HEK293T (cell line): ENCODE data around the gene NECTIN4.

Experiments used
- CTCF ChIA-PET: fragments of 350-600 bp; formaldehyde crosslinking; extraction: SDS; loops from one replicate; lab custom pipeline; 2021; ENCODE audit warnings: antibody characterized with exemption, inconsistent platforms; lab: Yijun Ruan, JAX
- POLR2A ChIA-PET: fragments of 350-600 bp; formaldehyde crosslinking; extraction: SDS; loops from one replicate; lab custom pipeline; 2020; ENCODE audit warnings: antibody characterized with exemption, inconsistent platforms; lab: Yijun Ruan, JAX
- DNase-seq: peaks from one replicate; pipeline ENCODE4 v3.0.0; 2012; ENCODE audit warnings: mixed read lengths; ENCODE audit errors: extremely low spot score
- ARNT ChIP-seq: fragments of 450-650 bp; IDR thresholded peaks from 2 replicates; pipeline ENCODE4 v1.6.1; 2017; ENCODE audit warnings: mild to moderate bottlenecking
- BHLHE40 ChIP-seq: fragments of 450-650 bp; IDR thresholded peaks from 2 replicates; pipeline ENCODE4 v1.6.1; 2016; ENCODE audit warnings: mild to moderate bottlenecking, moderate library complexity, borderline replicate concordance
- CTBP1 ChIP-seq: fragments of 450-650 bp; IDR thresholded peaks from 2 replicates; pipeline ENCODE4 v1.6.1; 2016; ENCODE audit warnings: borderline replicate concordance
- ELF4 ChIP-seq: fragments of 450-650 bp; IDR thresholded peaks from 2 replicates; pipeline ENCODE4 v1.6.1; 2017; ENCODE audit warnings: antibody characterized with exemption
- FOXA1 ChIP-seq: fragments of 450-650 bp; IDR thresholded peaks from 2 replicates; pipeline ENCODE4 v1.6.1; 2016; ENCODE audit warnings: mild to moderate bottlenecking
- FOXK2 ChIP-seq: fragments of 450-650 bp; IDR thresholded peaks from 2 replicates; pipeline ENCODE4 v1.6.1; 2016; ENCODE audit warnings: mild to moderate bottlenecking
- FOXM1 ChIP-seq: fragments of 450-650 bp; IDR thresholded peaks from 2 replicates; pipeline ENCODE4 v1.6.1; 2017; ENCODE audit warnings: mild to moderate bottlenecking, borderline replicate concordance
- HDGF ChIP-seq: fragments of 450-650 bp; IDR thresholded peaks from 2 replicates; pipeline ENCODE4 v1.6.1; 2017; ENCODE audit warnings: antibody characterized with exemption, borderline replicate concordance
- L3MBTL2 ChIP-seq: fragments of 450-650 bp; conservative IDR thresholded peaks from 2 replicates; pipeline ENCODE4 v1.6.1; 2016; ENCODE audit warnings: mild to moderate bottlenecking
- LEF1 ChIP-seq: fragments of 450-650 bp; IDR thresholded peaks from 2 replicates; pipeline ENCODE4 v1.6.1; 2017; ENCODE audit warnings: mild to moderate bottlenecking, borderline replicate concordance
- NFRKB ChIP-seq: fragments of 450-650 bp; IDR thresholded peaks from 2 replicates; pipeline ENCODE4 v1.6.1; 2016; ENCODE audit warnings: mild to moderate bottlenecking, moderate library complexity
- PKNOX1 ChIP-seq: fragments of 450-650 bp; IDR thresholded peaks from 2 replicates; pipeline ENCODE4 v1.6.1; 2016
- SP1 ChIP-seq: fragments of 450-650 bp; IDR thresholded peaks from 2 replicates; pipeline ENCODE4 v1.6.1; 2017
- SUZ12 ChIP-seq: fragments of 450-650 bp; IDR thresholded peaks from 2 replicates; pipeline ENCODE4 v1.6.1; 2016; ENCODE audit warnings: mild to moderate bottlenecking
- TARDBP ChIP-seq: fragments of 450-650 bp; IDR thresholded peaks from 2 replicates; pipeline ENCODE4 v1.6.1; 2016
- ZNF384 ChIP-seq: fragments of 450-650 bp; IDR thresholded peaks from 2 replicates; pipeline ENCODE4 v1.6.1; 2016

Gene NECTIN4

GRCh38 chr1:161051219-161051618 is 38.1 kb downstream of the NECTIN4 start:
- TF ChIP-seq LEF1 = no peak
- TF ChIP-seq HDGF = no peak
- TF ChIP-seq L3MBTL2 = no peak
- no peak for TF ChIP-seq ZNF384
- TF ChIP-seq NFRKB = no peak
- no peak for TF ChIP-seq PKNOX1
- TF ChIP-seq BHLHE40 = no peak
- TF ChIP-seq ELF4 = no peak
- TF ChIP-seq TARDBP = no peak
- TF ChIP-seq FOXM1 = no peak
- no peak for DNase-seq
- CTCF ChIA-PET = no interaction called here
- POLR2A ChIA-PET = no interaction called here

GRCh38 chr1:161048949-161049722 is 40.2 kb downstream of the NECTIN4 start:
- CTCF ChIA-PET = no interaction called here
- no peak for DNase-seq

GRCh38 chr1:161047436-161048420 is 41.6 kb downstream of the NECTIN4 start:
- no peak for TF ChIP-seq TARDBP
- no peak for TF ChIP-seq FOXM1
- no peak for TF ChIP-seq SUZ12
- no peak for TF ChIP-seq LEF1
- TF ChIP-seq FOXK2 = no peak
- no peak for TF ChIP-seq ELF4
- TF ChIP-seq HDGF = no peak
- TF ChIP-seq NFRKB = no peak
- TF ChIP-seq PKNOX1 = no peak
- no peak for TF ChIP-seq ZNF384
- TF ChIP-seq L3MBTL2 = no peak
- no peak for TF ChIP-seq ARNT
- TF ChIP-seq CTBP1 = no peak
- POLR2A ChIA-PET = interaction anchor here (0.8 to 3.3 kb wide), 3 partner anchors 13 to 45 kb away, joined by 3 to 32 read pairs (median 4); partner anchors contain the start of gene F11R
- CTCF ChIA-PET = no interaction called here
- no peak for DNase-seq

More at GRCh38 chr1:161048949-161049722, 40.2 kb downstream of the NECTIN4 start:
- TF ChIP-seq SUZ12 (no peak), BHLHE40 (no peak), TARDBP (no peak), LEF1 (no peak), FOXM1 (no peak), CTBP1 (no peak), HDGF (no peak), L3MBTL2 (no peak), ZNF384 (no peak), FOXA1 (no peak), SP1 (no peak), NFRKB (no peak), FOXK2 (no peak), ELF4 (no peak), ARNT (no peak), PKNOX1 (no peak)
- POLR2A ChIA-PET = interaction anchor here (2.3 kb wide), 1 partner anchor 10 kb away, joined by 5 read pairs; no protein-coding TSS in a partner anchor

GRCh38 chr1:161046605-161047228 is 42.6 kb downstream of the NECTIN4 start:
- ChIA-PET CTCF (interaction anchor here (1.2 kb wide), 1 partner anchor 119 kb away, joined by 3 read pairs; the partner anchor contains the start of gene PPOX), POLR2A (interaction anchor here (0.8 to 3.3 kb wide), 12 partner anchors 14 to 156 kb away, joined by 3 to 32 read pairs (median 6); partner anchors contain the start of genes F11R, NDUFS2, NECTIN4 and NIT1)
- DNase-seq = no peak
- no peak for TF ChIP-seq ARNT

DNA sequence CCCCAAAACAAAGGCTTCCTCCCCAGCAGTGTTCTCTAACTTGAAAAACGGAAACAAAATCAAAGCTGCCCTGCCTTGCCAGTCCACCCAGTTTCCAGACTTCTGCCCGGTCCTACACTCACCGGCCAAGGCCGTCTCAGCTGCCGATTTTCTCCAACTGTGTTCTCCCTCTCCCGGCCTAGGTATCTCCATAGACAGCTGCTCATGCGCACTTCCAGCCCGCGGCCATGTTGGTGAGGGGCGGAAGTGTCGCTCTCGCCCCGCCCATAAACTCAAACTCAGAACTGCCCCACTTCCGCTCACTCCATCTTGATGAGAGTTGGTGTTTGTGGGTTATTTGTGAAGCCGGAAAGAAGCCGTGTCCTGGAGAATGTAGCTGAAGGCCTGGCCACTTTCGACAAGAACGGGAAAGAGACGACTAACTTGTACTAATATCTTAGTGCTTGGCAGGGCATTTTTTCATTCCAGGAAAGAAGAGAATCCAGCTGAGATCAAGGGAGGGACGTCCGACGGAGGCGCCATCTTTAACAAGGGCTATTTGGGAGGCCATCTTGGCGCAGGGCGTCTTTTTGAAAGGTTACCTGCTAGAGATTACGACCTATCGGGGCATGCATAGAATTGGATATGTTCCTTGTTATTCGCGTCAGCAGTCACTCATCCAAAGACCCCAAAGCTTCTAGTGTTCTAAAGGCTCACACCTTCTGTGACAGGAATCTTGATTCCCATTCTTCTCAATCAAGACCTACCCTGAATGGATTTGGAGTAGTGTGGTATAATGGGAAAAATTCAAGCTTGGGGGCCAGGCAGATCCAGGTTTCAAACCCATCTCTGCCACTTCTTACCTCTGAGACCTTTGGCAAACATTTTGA is 43.4 kb downstream of the NECTIN4 start, which contains the start of gene USF1:
TSS of gene USF1 (minus strand) at position 242 of the 869 bp plus-strand sequence. CDS start 2,702 bp downstream, outside the sequence.
- ChIA-PET CTCF (interaction anchor here (1.2 kb wide), 1 partner anchor 120 kb away, joined by 3 read pairs; the partner anchor contains the start of gene PPOX), POLR2A (interaction anchor here (0.9 to 3.3 kb wide), 18 partner anchors 8 to 157 kb away, joined by 3 to 32 read pairs (median 4); partner anchors contain the start of genes F11R, NDUFS2, NECTIN4 and NIT1)
- peak; percentile 94 for TF ChIP-seq ELF4
- TF ChIP-seq CTBP1 = peak; percentile 60; the same call in 1 of the 2 replicates
- TF ChIP-seq SUZ12 = no peak
- TF ChIP-seq L3MBTL2 = peak; percentile 87
- TF ChIP-seq NFRKB = peak; percentile 95
- no peak for TF ChIP-seq FOXA1
- TF ChIP-seq PKNOX1 = peak; percentile 51; the same call in 1 of the 2 replicates
- peak; percentile 97 for DNase-seq
